Neural cell (in vitro differentiated cells): Measurements from ENCODE around the gene FOXN1. TPM values are rescaled to one million over a fixed set of nuclear protein-coding genes. Genes with fewer than 3 reads are reported as not detected.

Source experiments
- H2AFZ ChIP-seq: fragments of 200-600, 300-800 bp; sonication (generic), shearing (Covaris generic); 2 replicates; pipeline ENCODE4 v1.6.0; 2014; ENCODE audit warnings: low read depth, mild to moderate bottlenecking, antibody characterized with exemption, low read length, moderate library complexity
- H3F3A ChIP-seq: fragments of 200-600 bp; shearing (Covaris generic); 2 replicates; pipeline ENCODE4 v1.6.1; 2016; ENCODE audit warnings: mild to moderate bottlenecking, moderate library complexity, mixed read lengths, antibody characterized with exemption, low read length; ENCODE audit not compliant: insufficient read depth, poor library complexity, severe bottlenecking
- H3K27ac ChIP-seq: fragments of 200-600, 300-800 bp; sonication (generic), shearing (Covaris generic); 2 replicates; pipeline ENCODE4 v1.5.1; 2014; ENCODE audit warnings: mild to moderate bottlenecking, low read length, moderate library complexity
- H3K27me3 ChIP-seq: fragments of 300-800, 200-600 bp; sonication (generic), shearing (Covaris generic); 2 replicates; pipeline ENCODE4 v1.6.0; 2014; ENCODE audit warnings: mild to moderate bottlenecking, low read depth, low read length, moderate library complexity; ENCODE audit not compliant: insufficient read depth
- H3K36me3 ChIP-seq: fragments of 300-800, 200-600 bp; sonication (generic), shearing (Covaris generic); 2 replicates; pipeline ENCODE4 v1.5.1; 2014; ENCODE audit warnings: mild to moderate bottlenecking, antibody characterized with exemption, low read length, moderate library complexity; ENCODE audit not compliant: insufficient read depth
- H3K4me2 ChIP-seq: fragments of 300-800, 200-600 bp; sonication (generic), shearing (Covaris generic); 2 replicates; pipeline ENCODE4 v1.6.0; 2014; ENCODE audit warnings: mild to moderate bottlenecking, low read length
- H3K4me3 ChIP-seq: fragments of 300-800, 200-600 bp; sonication (generic), shearing (Covaris generic); 2 replicates; pipeline ENCODE4 v1.5.1; 2014; ENCODE audit warnings: mild to moderate bottlenecking, low read length, moderate library complexity
- H3K79me2 ChIP-seq: fragments of 200-600 bp; shearing (Covaris generic); replicated peaks from 2 replicates; pipeline ENCODE4 v1.6.0; 2014; ENCODE audit warnings: mild to moderate bottlenecking, low read length, moderate library complexity; ENCODE audit not compliant: insufficient read depth
- H3K9ac ChIP-seq: fragments of 300-800, 200-600 bp; sonication (generic), shearing (Covaris generic); 2 replicates; pipeline ENCODE4 v1.6.1; 2016; ENCODE audit warnings: mild to moderate bottlenecking, low read length, mixed read lengths
- H3K9me2 ChIP-seq: fragments of 200-600 bp; shearing (Covaris generic); 2 replicates; pipeline ENCODE4 v1.6.1; 2016; ENCODE audit warnings: mild to moderate bottlenecking, low read length, mixed read lengths; ENCODE audit not compliant: insufficient read depth
- H3K9me3 ChIP-seq: fragments of 200-600, 300-800 bp; sonication (generic), shearing (Covaris generic); 2 replicates; pipeline ENCODE4 v1.6.1; 2016; ENCODE audit warnings: mild to moderate bottlenecking, mixed run types, low read length, moderate library complexity, mixed read lengths
- H4K20me1 ChIP-seq: fragments of 200-600 bp; shearing (Covaris generic); 2 replicates; pipeline ENCODE4 v1.6.1; 2016; ENCODE audit warnings: mild to moderate bottlenecking, mixed run types; ENCODE audit not compliant: insufficient read depth
- EP300 ChIP-seq: fragments of 450-650 bp; conservative IDR thresholded peaks from 2 replicates; pipeline ENCODE4 v1.6.1; 2014; ENCODE audit warnings: antibody characterized with exemption, mild to moderate bottlenecking, moderate library complexity; ENCODE audit not compliant: poor library complexity, severe bottlenecking
- EZH2 ChIP-seq: fragments of 200-600, 300-800 bp; shearing (Covaris generic), sonication (generic); IDR thresholded peaks from 2 replicates; pipeline ENCODE4 v1.6.1; 2014; ENCODE audit warnings: antibody characterized with exemption, low read length, borderline replicate concordance, mild to moderate bottlenecking; ENCODE audit not compliant: insufficient read depth, poor library complexity, severe bottlenecking
- MXI1 ChIP-seq: fragments of 450-650 bp; conservative IDR thresholded peaks from 2 replicates; pipeline ENCODE4 v1.6.1; 2014; ENCODE audit warnings: antibody characterized with exemption, mild to moderate bottlenecking; ENCODE audit not compliant: poor library complexity, severe bottlenecking
- POLR2AphosphoS5 ChIP-seq: IDR thresholded peaks from 2 replicates; pipeline ENCODE4 v1.6.1; 2012
- RAD21 ChIP-seq: fragments of 450-650 bp; conservative IDR thresholded peaks from 2 replicates; pipeline ENCODE4 v1.6.1; 2014; ENCODE audit warnings: antibody characterized with exemption, mild to moderate bottlenecking, moderate library complexity
- REST ChIP-seq: IDR thresholded peaks from 2 replicates; pipeline ENCODE4 v1.6.1; 2012; ENCODE audit warnings: borderline replicate concordance
- SMC3 ChIP-seq: fragments of 450-650 bp; conservative IDR thresholded peaks from 2 replicates; pipeline ENCODE4 v1.6.1; 2014; ENCODE audit warnings: antibody characterized with exemption, mild to moderate bottlenecking, moderate library complexity; ENCODE audit not compliant: poor library complexity
- TAF1 ChIP-seq: IDR thresholded peaks from 2 replicates; pipeline ENCODE4 v1.6.1; 2012; ENCODE audit warnings: low read depth
- polyA plus RNA-seq: library from polyadenylated mRNA; depleted of rRNA; stranded (reverse); fragments of >200 nt; gene quantifications from 2 replicates; pipeline ENCODE4 v1.2.3, GENCODE V29; 2014
- TF ChIP-seq, protein P1 (sequence below): fragments of 450-650 bp; IDR thresholded peaks from 2 replicates; pipeline ENCODE4 v1.5.1; 2014; ENCODE audit warnings: antibody characterized with exemption, mild to moderate bottlenecking, moderate library complexity; ENCODE audit not compliant: poor library complexity, severe bottlenecking

FOXN1 gene
- polyA plus RNA-seq, 1 donor from 2014 or later: not detected

- H3F3A ChIP-seq: no peaks in the 10 kb centered on the region
- H3K36me3 ChIP-seq: no peaks in the 10 kb centered on the region
- no peak overlapping the region for H2AFZ ChIP-seq
- H3K9me2 ChIP-seq: no peaks in the 10 kb centered on the region
- no peak for TF ChIP-seq SMC3
- TF ChIP-seq EP300: no peak
- no peak for TF ChIP-seq POLR2AphosphoS5
- TF ChIP-seq REST: no peak
- TF ChIP-seq, protein P1, sequence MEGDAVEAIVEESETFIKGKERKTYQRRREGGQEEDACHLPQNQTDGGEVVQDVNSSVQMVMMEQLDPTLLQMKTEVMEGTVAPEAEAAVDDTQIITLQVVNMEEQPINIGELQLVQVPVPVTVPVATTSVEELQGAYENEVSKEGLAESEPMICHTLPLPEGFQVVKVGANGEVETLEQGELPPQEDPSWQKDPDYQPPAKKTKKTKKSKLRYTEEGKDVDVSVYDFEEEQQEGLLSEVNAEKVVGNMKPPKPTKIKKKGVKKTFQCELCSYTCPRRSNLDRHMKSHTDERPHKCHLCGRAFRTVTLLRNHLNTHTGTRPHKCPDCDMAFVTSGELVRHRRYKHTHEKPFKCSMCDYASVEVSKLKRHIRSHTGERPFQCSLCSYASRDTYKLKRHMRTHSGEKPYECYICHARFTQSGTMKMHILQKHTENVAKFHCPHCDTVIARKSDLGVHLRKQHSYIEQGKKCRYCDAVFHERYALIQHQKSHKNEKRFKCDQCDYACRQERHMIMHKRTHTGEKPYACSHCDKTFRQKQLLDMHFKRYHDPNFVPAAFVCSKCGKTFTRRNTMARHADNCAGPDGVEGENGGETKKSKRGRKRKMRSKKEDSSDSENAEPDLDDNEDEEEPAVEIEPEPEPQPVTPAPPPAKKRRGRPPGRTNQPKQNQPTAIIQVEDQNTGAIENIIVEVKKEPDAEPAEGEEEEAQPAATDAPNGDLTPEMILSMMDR: no peak
- TF ChIP-seq EZH2: no peak
- no peak for TF ChIP-seq TAF1
- no peak overlapping the region for H3K9ac ChIP-seq
- no peaks in the 10 kb centered on the region for H4K20me1 ChIP-seq
- no peaks in the 10 kb centered on the region for H3K27me3 ChIP-seq
- H3K4me3 ChIP-seq: no peak overlapping the region
- H3K4me2 ChIP-seq: no peak overlapping the region
- no peak overlapping the region for H3K27ac ChIP-seq
- no peaks in the 10 kb centered on the region for H3K79me2 ChIP-seq
- no peaks in the 10 kb centered on the region for H3K9me3 ChIP-seq
Measured at GRCh38 chr17:28538296-28538895, 32.2 kb downstream of the FOXN1 start.

GRCh38 chr17:28540231-28540630 is 34.1 kb downstream of the FOXN1 start:
- no peak overlapping the region for H3K4me2 ChIP-seq
- H3K9ac ChIP-seq: no peak overlapping the region

More at GRCh38 chr17:28540231-28540630, 34.1 kb downstream of the FOXN1 start:
- no peaks in the 10 kb centered on the region for H3K27me3 ChIP-seq
- H3K9me2 ChIP-seq: no peaks in the 10 kb centered on the region
- no peak overlapping the region for H2AFZ ChIP-seq
- H4K20me1 ChIP-seq: no peaks in the 10 kb centered on the region
- TF ChIP-seq REST (no peak), EP300 (no peak), RAD21 (no peak), MXI1 (no peak), TAF1 (no peak), SMC3 (no peak), POLR2AphosphoS5 (no peak), EZH2 (no peak)
- TF ChIP-seq, protein P1: no peak
- H3K4me3 ChIP-seq: no peak overlapping the region
- H3K27ac ChIP-seq: no peak overlapping the region
- H3K79me2 ChIP-seq: no peaks in the 10 kb centered on the region
- H3K36me3 ChIP-seq: no peaks in the 10 kb centered on the region
- H3F3A ChIP-seq: no peaks in the 10 kb centered on the region
- no peaks in the 10 kb centered on the region for H3K9me3 ChIP-seq
